Transverse colon (tissue), 4 donors: Measurements from ENCODE around the gene FRY.

Experiments used
- CTCF ChIP-seq, 5 experiments: fragments of 200-600 bp in 3 of 5; fragments of 450-650 bp in 2 of 5; sonication (generic) in 3 of 5; IDR thresholded peaks; 1 replicate in 2 of 5; 2 replicates in 3 of 5; pipeline ENCODE4 v1.5.1; 2016 to 2017; ENCODE audit warnings: antibody characterized with exemption in 5 of 5, inconsistent platforms in 3 of 5, mild to moderate bottlenecking in 2 of 5, moderate library complexity in 1 of 5
- EP300 ChIP-seq: sonication (generic); formaldehyde crosslinking; IDR thresholded peaks from one replicate; pipeline ENCODE4 v1.6.1; 2017; ENCODE audit warnings: antibody characterized with exemption, low read depth
- POLR2AphosphoS5 ChIP-seq, 3 donors: sonication (generic); formaldehyde crosslinking; IDR thresholded peaks; one replicate each; pipeline ENCODE4 v1.6.1; 2016; ENCODE audit warnings: antibody characterized with exemption in 3 of 3

GRCh38 chr13:32302461-32302860 lies 270.9 kb downstream of the FRY start:
- TF ChIP-seq CTCF (IDR thresholded peaks at IDR 0.05) (no peak), POLR2AphosphoS5 (IDR thresholded peaks at IDR 0.05) (no peak), EP300 (no peak)
